IPS-20b (cell line): Measurements from ENCODE around the gene NADSYN1.
"Not testable (repeated sequence)": the region's sequence is repeated elsewhere in the genome, so short reads cannot be mapped to it uniquely, and the experiment has no call there.

Experiments
- H3K27ac ChIP-seq: one replicate; pipeline ENCODE4 v1.5.1; 2013; ENCODE audit warnings: low read length
- H3K27me3 ChIP-seq: 2 replicates; pipeline ENCODE4 v1.6.1; 2013; ENCODE audit warnings: mild to moderate bottlenecking, low read length, inconsistent platforms; ENCODE audit not compliant: insufficient read depth
- H3K36me3 ChIP-seq: 2 replicates; pipeline ENCODE4 v1.6.1; 2013; ENCODE audit warnings: low read depth, mild to moderate bottlenecking, inconsistent platforms, low read length, moderate library complexity; ENCODE audit not compliant: insufficient read depth
- H3K4me1 ChIP-seq: 2 replicates; pipeline ENCODE4 v1.6.1; 2013; ENCODE audit warnings: mild to moderate bottlenecking, control low read depth, inconsistent platforms, low read length, moderate library complexity; ENCODE audit not compliant: insufficient read depth
- H3K4me3 ChIP-seq: 2 replicates; pipeline ENCODE4 v1.5.1; 2013; ENCODE audit warnings: mild to moderate bottlenecking, low read length, inconsistent platforms
- H3K9ac ChIP-seq: 2 replicates; pipeline ENCODE4 v1.6.1; 2013; ENCODE audit warnings: low read depth, mild to moderate bottlenecking, inconsistent platforms, low read length, moderate library complexity
- H3K9me3 ChIP-seq: 2 replicates; pipeline ENCODE4 v1.6.1; 2013; ENCODE audit warnings: mild to moderate bottlenecking, low read depth, low read length, inconsistent platforms; ENCODE audit not compliant: insufficient read depth

The NADSYN1 gene

DNA sequence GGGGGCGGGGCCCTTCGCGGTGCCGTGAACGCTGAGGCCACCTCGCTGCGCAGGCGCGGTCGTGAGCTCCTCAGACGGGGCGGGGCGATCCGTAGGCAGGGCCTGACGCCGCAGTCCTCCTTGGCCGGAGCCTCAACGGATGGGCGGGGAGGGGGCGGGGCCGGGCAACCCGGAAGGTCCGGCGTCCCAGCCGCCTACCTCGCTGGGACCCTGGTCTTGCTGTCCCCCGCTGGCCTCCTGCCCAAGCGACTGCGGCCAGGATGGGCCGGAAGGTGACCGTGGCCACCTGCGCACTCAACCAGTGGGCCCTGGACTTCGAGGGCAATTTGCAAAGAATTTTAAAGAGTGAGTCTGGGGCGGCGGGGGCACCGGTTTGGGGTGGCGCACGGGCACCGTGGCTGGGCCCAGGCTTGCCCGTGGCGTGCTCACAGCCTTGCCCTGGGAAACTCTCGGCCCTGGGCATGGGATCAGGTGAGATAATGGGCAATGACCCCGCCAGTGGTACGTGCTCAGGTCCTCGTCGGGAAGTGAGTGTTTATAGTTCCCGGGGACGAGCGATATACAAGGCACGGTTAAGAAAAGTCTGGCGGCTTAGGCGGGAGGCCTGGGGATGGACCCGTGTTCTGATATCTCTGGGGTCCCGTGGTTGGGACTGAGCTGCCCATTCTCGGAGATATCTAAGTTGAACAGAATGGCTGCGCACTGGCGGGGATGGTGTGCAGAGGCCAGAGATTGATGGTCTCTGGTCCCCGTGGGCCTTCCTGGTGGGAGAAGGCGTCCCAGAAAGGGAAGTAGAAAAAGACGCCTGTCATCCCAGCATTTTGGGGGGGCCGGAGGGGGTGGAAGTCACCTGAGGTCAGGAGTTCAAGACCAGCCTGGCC, at the start of gene NADSYN1:
NADSYN1 (plus strand) TSS at position 167 of the 881 bp plus-strand sequence; CDS start at position 261, 94 bp downstream.
- H3K4me1 ChIP-seq, result peaks cover 5% of the 10 kb centered on the region; the same call in 1 of the 2 replicates

DNA sequence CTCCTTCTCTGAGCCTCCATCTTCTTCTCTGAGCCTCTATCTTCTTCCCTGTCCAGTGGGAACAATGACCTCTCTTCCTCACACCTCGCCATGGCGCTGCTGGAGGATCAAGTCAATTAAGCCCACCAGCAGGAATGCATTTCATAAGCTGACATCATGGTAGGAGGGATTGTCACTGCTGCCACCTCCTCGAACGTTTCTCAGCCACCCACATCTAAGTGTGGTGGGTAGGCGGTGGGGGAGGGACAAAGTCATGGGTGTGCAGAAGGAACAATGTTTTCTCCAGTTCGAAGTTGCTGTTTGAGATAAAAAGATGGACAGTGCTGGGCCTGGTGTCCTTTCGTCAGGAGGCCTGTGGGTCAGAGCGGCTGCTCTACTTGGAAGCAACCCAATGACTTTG, 48.8 kb upstream of the NADSYN1 start:
- Histone ChIP-seq H3K27me3 (no peaks in the 10 kb centered on the region; the same call in 1 of the 2 replicates), H3K27ac (no peak overlapping the region), H3K9me3 (no peaks in the 10 kb centered on the region), H3K36me3 (no peaks in the 10 kb centered on the region), H3K4me1 (no peaks in the 10 kb centered on the region), H3K9ac (no peak overlapping the region), H3K4me3 (no peak overlapping the region)

More for the DNA sequence above, at the start of gene NADSYN1:
- peak within 1 kb of the TSS; percentile 73; the same call in 1 of the 2 replicates for H3K9ac ChIP-seq
- no peaks in the 10 kb centered on the region for H3K9me3 ChIP-seq
- H3K4me3 ChIP-seq, result peak within 1 kb of the TSS; percentile 93
- H3K27ac ChIP-seq, result no peak within 1 kb of the TSS
- peaks cover 28% of the 10 kb centered on the region for H3K36me3 ChIP-seq
- no peaks in the 10 kb centered on the region for H3K27me3 ChIP-seq

DNA sequence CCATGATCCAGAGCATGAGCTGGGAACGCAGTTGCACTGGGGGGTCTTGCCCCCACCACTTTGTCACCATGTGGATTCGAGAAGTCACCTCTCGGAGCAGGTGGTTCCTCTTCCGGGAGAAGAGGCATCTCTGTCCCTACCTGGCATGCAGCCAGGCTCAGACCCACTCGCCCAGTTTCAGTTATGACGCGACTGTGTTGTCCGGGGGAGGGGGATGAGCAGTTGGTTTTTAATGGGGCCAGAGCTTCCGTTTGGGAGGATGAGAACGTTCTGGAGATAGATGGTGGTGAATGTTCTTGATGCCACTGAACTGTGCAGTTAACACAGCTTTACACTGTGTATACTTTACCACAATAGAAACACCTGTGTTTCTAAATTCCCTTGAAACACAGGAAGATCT, 46.3 kb upstream of the NADSYN1 start:
- Histone ChIP-seq H3K9ac (no peak overlapping the region), H3K4me1 (no peaks in the 10 kb centered on the region), H3K36me3 (no peaks in the 10 kb centered on the region), H3K27me3 (no peaks in the 10 kb centered on the region; the same call in 1 of the 2 replicates), H3K4me3 (no peak overlapping the region), H3K9me3 (no peaks in the 10 kb centered on the region), H3K27ac (no peak overlapping the region)

DNA sequence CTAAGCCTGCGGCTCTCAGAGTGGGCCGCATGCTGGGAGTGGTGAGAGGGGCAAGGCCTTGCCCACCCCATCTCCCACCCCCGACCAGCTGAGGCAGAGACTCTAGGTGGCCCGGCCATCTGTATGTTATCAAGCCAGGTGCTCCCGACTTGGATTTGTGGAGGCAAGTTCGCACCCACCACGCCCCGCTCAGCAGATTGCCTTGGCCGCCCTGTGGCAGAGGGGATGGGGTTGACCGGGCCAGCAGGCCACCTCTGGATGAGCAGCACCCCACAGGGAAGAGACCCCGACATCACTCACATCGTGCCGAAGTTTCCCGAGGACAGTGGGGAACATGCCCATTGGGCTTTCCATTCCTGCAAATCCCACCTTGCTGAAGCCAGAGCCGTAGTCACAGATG, 45.6 kb upstream of the NADSYN1 start:
- H3K9ac ChIP-seq, result no peak overlapping the region
- no peaks in the 10 kb centered on the region for H3K36me3 ChIP-seq
- H3K27ac ChIP-seq, result no peak overlapping the region
- no peaks in the 10 kb centered on the region for H3K9me3 ChIP-seq
- H3K27me3 ChIP-seq, result no peaks in the 10 kb centered on the region; the same call in 1 of the 2 replicates
- no peaks in the 10 kb centered on the region for H3K4me1 ChIP-seq
- H3K4me3 ChIP-seq, result no peak overlapping the region

DNA sequence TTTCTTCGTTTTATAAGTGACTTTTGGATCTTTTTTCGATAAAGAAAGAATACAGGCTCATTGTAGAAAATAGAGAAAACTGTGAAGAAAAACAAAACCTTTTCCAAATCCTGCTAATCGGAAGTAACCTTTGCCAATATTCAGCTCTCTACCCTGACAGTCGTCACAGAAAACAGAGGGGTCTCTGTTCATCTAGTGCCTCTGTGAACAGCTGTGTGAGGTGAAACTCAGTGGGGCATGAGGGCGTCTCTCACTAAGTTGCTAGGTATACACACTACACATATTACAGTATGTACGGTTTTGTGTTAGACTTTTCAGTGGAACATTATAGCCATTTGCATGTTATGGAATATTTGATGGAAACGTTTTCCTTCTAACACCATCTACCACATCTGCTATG, 44.2 kb upstream of the NADSYN1 start:
- no peaks in the 10 kb centered on the region for H3K4me1 ChIP-seq
- H3K27me3 ChIP-seq, result no peaks in the 10 kb centered on the region; the same call in 1 of the 2 replicates

DNA sequence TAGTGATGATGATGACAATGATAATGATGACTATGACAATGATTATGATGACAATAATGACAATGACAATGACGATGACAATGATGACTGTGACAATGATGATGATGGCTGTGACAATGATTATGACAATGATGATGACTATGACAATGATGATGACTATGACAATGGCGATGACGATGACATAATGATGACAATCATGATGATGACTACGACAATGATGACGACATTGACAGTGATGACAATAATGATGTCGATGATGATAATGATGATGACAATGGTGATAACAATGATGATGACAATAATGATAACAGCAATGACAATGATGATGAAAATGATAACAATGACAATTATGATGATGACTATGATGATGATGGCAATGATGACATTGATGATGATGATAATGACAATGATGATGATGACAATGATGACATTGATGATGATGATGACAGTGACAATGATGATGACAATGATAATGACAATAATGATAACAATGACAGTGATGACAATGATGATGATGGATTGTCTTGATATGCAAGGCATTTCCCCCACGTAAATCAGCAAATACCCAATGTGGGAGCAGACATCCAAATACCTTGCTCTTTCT, 42.5 kb upstream of the NADSYN1 start:
- Histone ChIP-seq H3K27me3 (no peaks in the 10 kb centered on the region), H3K27ac (no peak overlapping the region), H3K4me3 (no peak overlapping the region), H3K4me1 (no peaks in the 10 kb centered on the region), H3K9ac (no peak overlapping the region), H3K36me3 (no peaks in the 10 kb centered on the region), H3K9me3 (no peaks in the 10 kb centered on the region)

More for the DNA sequence above, 44.2 kb upstream of the NADSYN1 start:
- no peaks in the 10 kb centered on the region for H3K36me3 ChIP-seq
- H3K4me3 ChIP-seq, result no peak overlapping the region
- H3K9ac ChIP-seq, result no peak overlapping the region
- H3K9me3 ChIP-seq, result no peaks in the 10 kb centered on the region
- H3K27ac ChIP-seq, result no peak overlapping the region

DNA sequence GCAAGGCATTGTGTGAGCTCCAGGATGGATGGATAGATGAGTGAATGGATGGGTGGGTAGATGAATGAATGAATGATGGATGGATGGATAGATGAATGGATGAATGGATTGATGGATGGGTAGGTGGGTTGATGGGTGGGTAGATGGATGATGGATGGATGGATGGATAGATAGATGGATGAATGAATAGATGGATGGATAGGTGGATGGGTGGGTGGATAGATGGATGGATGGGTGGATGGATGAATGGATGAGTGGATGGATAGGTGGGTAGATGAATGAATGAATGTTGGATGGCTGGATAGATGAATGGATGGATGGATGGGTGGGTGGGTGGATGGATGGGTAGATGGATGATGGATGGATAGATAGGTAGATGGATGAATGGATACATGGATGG, 38.4 kb upstream of the NADSYN1 start:
- no peaks in the 10 kb centered on the region for H3K27me3 ChIP-seq
- H3K9ac ChIP-seq, result no peak overlapping the region
- H3K4me1 ChIP-seq, result no peaks in the 10 kb centered on the region
- no peak overlapping the region for H3K27ac ChIP-seq
- no peaks in the 10 kb centered on the region for H3K36me3 ChIP-seq
- H3K4me3 ChIP-seq, result no peak overlapping the region
- no peaks in the 10 kb centered on the region for H3K9me3 ChIP-seq

DNA sequence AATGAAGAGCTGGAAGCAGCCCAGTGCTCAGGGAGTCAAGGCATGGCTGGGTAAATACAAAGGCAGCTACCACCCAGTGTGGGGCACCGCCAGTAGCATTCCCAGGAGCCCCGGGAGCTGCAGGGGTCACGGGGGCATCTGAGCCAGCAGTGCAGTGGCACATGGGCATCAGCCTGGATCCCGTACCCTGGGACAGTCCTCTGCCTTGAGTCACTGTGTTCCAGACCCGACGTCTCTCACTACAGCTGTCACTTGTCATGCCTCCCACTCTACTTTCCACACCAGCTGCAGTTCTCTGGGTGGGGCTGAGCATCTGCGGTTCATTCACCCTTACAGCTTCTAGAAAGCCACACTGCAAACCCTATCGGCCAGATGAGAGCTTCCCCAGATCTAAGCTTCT, 34.4 kb upstream of the NADSYN1 start:
- H3K27ac ChIP-seq, result no peak overlapping the region
- no peak overlapping the region for H3K9ac ChIP-seq
- no peaks in the 10 kb centered on the region for H3K27me3 ChIP-seq
- H3K4me1 ChIP-seq, result peaks cover 3% of the 10 kb centered on the region; the same call in 1 of the 2 replicates
- no peaks in the 10 kb centered on the region for H3K36me3 ChIP-seq
- no peak overlapping the region for H3K4me3 ChIP-seq
- no peaks in the 10 kb centered on the region for H3K9me3 ChIP-seq

DNA sequence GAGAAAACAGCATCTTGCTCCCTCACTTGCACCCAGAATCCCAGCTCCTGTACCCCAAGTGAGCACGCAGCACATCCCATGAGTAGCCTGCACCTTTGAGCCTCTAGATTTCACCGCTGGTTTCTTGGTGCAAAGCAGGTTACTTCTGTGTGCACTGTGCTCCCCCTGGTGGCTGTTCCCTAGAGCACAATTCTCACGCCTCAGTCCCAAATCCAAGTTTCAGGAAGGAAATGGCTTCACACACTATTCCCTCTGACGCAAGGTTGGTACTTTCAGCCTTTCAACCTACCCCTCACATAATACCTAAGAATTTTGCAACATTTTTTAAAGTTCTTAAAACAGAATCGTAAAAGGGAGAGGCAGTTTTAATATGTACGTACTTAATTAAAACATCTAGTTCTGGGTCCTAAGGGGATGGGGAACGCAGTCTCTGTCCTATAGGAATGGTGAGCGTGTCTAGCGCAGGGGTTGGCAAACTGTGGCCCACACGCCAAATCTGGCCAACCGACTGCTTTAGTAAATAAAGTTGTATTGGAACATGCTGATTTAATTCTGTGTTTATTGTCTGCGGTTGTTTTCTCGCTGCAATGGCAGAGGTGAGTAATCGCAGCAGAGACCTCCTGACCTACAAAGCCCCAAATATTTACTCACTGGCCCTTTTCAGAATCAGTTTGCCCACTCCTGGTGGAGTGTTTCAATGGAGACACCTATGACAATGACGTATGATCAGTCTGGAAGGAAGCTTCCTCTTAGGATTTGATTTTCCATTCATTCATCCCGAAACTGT, 32.4 kb upstream of the NADSYN1 start:
- H3K4me1 ChIP-seq, result peaks cover 4% of the 10 kb centered on the region; the same call in 1 of the 2 replicates

DNA sequence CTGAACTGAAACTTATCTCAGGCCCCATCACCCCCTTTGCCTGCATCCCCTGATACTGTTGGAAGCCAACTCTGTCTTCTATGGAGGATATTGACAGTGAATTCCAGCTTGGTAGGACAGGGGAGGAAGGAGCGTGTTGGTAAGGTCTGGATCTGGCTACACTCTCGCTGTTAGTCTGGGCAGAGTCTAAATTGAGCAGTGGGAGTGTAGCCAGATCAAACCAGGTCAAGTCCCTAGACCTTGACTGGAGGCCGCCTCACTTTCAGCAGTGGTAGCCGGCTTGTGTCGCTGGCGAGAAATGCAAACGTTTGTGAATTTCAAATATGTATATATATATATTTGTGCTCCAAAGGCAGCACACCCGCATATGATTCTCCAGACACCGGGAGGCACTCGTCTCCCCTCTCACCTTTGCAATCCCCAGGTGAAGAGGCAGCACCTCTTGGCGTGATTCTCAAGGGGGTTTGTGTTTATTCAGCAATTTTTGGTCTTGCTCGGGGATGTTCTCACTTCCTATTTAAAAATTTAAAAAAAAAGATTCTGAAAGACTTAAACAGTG, 31.5 kb upstream of the NADSYN1 start:
- no peaks in the 10 kb centered on the region for H3K27me3 ChIP-seq
- no peaks in the 10 kb centered on the region for H3K36me3 ChIP-seq
- H3K4me1 ChIP-seq, result peaks cover 4% of the 10 kb centered on the region; the same call in 1 of the 2 replicates
- no peak overlapping the region for H3K4me3 ChIP-seq
- H3K27ac ChIP-seq, result no peak overlapping the region
- H3K9me3 ChIP-seq, result no peaks in the 10 kb centered on the region
- no peak overlapping the region for H3K9ac ChIP-seq

More for the DNA sequence above, 32.4 kb upstream of the NADSYN1 start:
- Histone ChIP-seq H3K9ac (no peak overlapping the region), H3K27me3 (no peaks in the 10 kb centered on the region), H3K36me3 (no peaks in the 10 kb centered on the region), H3K9me3 (no peaks in the 10 kb centered on the region), H3K4me3 (no peak overlapping the region), H3K27ac (no peak overlapping the region)

DNA sequence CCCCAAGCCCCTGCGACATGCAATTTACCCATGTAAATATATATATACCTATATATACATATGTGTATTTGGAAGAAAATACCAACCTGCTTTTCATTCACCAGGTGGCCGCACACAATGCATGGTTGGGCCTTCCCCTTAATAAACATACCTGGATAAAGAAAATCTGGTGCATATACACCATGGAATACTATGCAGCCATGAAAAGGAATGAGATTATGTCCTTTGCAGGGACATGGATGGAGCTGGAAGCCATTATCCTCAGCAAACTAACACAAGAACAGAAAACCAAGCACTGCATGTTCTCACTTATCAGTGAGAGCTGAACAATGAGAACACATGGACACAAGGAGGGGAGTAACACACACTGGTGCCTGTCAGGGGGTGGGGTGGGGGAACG, 30.7 kb upstream of the NADSYN1 start:
- not testable (repeated sequence) for H3K27ac ChIP-seq, H3K36me3 ChIP-seq, H3K9ac ChIP-seq, H3K4me3 ChIP-seq, H3K4me1 ChIP-seq, H3K27me3 ChIP-seq, H3K9me3 ChIP-seq
